NCI-H2107 (cell line): ENCODE measurements around the gene B4GALNT1.
"Not testable (repeated sequence)": the region's sequence is repeated elsewhere in the genome, so short reads cannot be mapped to it uniquely, and the experiment has no call there.

Experiments used
- DNase-seq: peaks from one replicate; lab custom pipeline; 2025; lab: John Stamatoyannopoulos, UW

Gene B4GALNT1

DNA sequence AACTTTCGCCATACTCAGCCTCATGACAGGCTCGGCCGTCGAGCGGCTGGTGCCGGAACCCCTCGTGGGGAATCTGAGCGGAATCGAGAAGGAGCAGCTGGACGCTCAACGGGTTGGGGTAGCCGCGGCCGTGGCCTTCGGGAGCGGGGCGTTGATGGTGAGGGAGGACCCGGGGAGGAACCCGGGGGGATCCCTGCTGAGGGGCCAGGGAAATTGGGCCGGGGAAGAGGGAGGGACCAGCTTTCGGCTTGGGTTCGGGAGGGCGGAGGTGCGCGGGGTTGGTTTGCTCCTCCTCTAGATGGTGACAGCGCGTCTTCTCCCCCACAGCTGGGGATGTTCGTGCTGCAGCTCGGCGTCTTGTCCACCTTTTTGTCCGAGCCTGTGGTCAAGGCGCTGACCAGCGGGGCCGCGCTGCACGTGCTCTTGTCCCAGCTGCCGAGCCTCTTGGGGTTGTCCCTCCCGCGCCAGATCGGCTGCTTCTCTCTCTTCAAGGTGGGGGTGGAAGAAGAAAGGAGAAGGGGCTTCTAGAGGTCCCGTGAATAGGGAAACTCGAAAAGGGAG, 12.0 kb downstream of the B4GALNT1 start:
- DNase-seq, result no peak

DNA sequence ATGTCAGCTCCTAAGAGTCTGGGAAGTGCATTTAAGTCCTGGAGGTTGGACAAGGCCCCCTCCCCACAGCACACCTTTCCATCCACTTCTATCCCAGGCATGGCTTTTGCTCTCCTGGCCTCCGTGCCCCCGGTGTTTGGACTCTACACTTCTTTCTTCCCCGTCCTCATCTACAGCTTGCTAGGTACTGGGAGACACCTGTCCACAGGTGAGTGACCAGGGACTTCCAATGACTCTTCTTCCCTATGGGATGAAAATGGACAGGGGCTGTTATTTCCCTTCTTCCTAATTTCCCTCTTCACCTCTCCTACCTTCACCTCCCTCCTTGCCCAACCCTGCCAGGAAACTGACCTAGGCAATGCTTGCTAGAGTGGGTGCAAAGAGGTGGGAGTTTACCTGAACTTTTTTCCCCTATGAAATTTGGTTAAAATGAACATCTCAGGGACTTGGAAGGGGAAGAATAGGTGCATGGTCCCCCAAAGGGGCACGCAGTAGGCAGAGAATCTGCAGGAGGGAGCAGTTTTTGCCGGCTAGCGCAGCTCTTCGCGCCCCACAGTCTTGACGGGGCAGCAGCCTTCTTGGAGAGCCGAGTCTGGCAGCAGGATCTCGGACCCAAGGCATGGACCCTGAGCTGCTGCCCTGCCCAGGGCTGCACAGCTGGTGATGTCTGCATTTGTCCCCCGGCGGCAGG, 12.6 kb downstream of the B4GALNT1 start:
- DNase-seq, result no peak

DNA sequence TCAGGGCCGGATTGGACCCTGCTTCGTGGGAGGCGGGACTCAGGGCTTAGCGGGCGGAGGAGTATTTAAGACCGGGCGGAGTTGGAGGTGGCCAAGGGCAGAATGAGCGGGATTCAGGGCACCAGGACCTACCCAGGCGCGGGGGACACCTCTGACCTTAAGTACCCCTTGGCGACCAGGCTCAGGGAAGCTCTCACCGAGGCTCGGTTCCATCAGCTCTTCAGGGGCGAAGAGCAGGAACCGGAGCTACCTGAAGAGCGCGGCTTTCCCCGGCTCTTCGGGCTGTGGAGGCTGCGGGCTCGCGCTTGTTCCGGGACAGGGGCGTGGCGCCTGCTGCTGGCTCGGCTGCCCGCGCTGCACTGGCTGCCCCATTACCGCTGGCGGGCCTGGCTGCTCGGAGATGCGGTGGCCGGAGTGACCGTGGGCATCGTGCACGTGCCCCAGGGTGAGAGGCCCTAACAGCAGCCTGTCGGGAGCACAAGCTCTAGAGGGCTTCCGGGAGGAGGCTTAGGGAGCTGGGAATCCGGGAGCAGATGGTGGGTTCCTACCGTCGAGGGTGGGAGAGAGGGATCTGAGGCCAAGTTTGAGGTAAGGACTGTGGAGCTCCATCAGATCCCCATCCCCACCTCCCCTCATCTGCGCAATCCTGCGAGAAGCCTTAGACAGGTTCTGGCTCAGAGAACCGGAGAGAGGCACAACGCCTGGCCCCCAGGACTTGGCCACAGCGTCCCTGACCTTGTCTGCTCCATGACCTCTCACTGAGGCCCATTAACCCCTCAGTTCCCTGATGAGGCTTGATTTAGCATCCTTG, 13.4 kb downstream of the B4GALNT1 start:
- no peak for DNase-seq

DNA sequence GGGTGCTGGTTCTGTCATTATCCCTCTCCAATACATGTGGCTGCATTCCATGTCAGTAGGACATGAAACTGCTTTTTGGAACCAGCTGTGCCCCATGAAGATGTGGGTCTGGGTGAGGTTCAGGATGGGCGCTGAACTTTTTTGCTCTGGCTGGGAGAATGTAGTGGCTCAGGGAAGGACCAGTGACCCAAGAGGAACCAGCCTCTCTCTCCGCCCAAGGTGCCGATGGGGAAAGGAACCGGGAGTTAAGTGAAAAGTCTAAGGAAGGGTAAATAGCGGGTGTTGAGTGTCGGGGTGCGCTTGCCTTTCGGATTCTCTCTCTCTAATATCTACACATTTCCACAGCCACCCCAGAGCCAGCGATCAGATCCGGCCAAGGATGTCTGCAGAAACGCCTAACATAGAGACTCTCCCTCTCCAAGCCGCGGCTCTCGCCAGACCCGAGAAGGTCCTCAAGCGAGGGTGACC, 14.0 kb downstream of the B4GALNT1 start:
- no peak for DNase-seq

DNA sequence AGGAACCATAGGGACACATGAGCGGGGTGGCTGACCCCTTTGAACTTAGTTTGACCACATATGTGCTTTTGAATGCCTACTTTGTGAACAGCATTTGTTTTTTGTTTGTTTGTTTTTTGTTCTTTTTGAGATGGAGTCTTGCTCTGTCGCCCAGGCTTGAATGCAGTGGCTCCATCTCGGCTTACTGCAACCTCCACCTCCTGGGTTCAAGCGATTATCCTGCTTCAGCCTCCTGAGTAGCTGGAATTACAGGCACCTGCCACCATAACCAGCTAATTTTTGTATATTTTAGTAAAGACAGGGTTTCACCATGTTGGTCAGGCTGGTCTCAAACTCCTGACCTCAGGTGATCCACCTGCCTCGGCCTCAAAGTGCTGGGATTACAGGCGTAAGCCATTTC, 14.6 kb downstream of the B4GALNT1 start:
- DNase-seq, result not testable (repeated sequence)

DNA sequence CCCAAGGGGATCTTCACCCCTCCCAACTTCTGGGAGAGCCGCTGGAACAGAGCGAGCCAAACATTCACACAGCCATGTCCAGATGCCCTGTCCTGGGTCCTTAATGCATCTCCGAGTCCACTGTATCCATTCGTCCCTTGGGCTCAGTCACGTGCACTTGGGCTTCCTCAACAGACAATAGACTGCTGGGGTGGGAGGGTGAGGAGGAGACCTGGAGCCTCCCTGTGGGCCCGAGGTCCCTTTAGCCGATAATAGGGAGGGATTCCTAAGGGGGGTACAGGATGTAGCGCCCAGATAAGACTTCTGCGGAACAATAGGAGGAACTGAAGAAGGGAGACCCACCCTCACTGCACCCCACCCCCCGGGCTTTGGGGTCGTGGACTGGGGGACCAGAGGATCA, 15.1 kb downstream of the B4GALNT1 start:
- DNase-seq, result no peak

DNA sequence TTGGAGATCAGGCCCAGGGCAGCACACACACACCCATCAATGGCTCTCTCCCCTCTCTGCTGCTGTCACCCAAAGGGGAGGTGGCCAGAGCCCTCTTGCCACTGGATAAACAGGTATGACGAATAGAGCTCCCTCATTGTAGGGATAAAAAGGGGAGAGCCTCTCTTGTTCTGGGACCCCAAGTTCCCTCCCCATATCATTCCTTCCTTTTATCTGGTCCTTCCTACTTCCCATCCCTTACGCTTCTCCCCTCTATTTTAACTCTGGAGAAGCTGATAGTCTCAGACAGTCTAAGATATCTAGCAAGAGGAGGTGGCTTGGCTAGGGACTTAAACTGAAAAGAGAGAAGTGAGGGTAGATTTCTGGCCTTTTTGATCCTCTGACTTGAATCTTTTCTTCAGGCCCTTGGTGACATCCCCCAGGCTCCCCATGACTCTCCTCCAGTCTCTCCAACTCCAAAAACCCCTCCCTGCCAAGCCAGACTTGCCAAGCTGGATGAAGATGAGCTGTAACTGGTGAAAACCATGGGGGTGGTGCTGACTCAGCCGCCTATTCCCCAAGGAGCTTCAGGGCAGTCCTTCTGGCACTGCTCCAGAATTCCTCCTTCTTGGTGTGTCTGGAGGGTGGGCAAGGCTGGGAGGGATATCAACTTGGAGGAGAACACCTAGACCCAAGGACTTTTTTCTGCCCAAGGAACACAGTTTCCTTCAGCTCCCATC, 16.5 kb downstream of the B4GALNT1 start:
- no peak for DNase-seq

DNA sequence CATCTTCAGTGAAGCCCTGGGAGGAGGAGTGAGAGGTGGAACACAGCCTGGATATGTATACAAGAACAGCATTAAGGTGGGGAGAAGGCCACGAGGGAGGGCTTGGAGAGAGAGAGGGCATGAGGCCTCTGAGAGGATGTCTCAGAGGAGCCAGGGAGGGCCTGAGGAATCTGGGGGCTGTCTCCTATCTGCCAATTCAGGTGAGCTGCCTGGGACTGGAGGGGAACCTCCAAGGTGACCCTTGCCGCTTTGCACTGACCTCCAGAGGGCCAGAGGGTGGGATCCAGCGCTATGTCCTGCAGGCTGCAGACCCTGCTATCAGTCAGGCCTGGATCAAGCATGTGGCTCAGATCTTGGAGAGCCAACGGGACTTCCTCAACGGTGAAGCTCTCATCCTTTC, 17.4 kb downstream of the B4GALNT1 start:
- no peak for DNase-seq

DNA sequence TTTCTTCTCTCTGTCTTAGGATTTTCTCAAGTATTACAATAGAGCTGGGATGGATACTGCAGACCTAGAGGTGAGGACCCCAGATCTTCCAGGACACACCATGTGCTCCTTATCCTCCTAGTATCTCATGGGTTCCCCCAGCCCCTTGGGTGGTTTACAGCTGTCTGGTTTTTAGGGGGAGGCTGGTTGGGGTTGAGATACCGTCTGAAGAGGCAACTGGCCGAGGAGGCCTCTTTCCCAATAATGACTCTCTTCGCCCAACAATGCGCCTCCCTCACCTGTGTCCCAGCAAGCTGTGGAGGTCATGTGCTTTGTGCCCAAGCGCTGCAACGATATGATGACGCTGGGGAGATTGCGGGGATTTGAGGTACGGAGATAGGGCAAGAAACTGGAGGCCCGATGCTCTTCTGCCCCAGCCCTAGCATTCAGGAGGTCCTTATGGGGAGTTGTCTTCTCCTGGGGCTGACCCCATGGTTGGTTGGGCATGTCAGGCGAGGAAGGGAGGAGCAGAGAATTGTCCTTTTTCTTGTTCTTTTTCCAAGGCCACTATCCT, 18.0 kb downstream of the B4GALNT1 start:
- no peak for DNase-seq

DNA sequence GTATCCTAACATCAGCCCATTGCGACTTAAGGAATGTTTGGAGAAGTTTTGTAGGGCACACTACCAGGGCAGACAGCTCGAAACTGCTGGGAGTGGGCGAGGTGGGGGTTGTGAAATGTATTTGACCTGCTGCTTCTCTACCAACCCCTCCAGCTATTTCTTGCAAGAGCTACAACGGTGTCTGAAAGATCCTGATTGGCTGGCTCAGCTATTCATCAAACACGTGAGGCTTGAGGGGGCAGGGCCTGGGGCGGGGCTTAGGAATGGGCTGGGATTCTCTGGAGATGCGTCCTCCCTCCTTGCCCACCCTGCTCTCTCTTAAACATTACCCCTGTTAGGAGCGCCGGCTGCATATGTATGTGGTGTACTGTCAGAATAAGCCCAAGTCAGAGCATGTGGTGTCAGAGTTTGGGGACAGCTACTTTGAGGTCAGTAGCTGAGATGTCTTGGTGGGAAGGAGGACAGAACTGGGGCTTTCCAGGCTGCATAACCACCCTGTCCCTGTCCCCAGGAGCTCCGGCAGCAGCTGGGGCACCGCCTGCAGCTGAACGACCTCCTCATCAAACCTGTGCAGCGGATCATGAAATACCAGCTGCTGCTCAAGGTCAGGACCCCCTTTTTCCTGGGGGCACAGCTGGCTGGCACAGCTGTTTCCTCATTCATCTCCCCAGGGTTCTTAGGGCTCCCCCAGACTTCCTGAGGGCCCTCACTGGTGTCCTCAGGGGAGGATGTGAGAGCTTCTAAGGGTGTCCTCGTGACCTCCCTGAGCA, 18.6 kb downstream of the B4GALNT1 start:
- no peak for DNase-seq

DNA sequence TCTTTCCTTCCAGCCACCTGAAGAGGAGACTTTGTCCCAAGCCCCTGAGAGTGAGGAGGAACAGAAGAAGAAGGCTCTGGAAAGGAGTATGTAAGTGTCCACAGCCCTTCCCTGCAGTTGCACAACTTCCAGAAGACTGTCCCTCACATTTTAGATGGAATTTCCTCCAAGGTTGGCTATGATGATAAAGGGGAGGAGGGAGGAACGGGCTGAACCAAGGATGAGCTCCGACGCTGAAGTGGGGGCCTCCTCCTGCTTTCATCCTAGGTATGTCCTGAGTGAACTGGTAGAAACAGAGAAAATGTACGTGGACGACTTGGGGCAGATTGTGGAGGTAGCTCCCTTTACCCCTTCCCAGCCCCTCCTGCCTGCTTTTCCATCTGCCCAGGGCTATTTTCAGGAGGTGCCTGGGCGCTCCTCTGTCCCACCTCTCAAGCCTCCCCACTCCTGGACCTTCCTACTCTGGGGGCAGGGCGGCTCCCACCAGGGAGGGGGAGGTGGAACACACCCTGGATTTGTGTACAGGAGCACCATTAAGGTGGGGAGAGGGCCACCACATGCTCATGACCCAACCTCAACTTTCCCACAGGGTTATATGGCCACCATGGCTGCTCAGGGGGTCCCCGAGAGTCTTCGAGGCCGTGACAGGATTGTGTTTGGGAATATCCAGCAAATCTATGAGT, 19.4 kb downstream of the B4GALNT1 start:
- DNase-seq, result no peak

DNA sequence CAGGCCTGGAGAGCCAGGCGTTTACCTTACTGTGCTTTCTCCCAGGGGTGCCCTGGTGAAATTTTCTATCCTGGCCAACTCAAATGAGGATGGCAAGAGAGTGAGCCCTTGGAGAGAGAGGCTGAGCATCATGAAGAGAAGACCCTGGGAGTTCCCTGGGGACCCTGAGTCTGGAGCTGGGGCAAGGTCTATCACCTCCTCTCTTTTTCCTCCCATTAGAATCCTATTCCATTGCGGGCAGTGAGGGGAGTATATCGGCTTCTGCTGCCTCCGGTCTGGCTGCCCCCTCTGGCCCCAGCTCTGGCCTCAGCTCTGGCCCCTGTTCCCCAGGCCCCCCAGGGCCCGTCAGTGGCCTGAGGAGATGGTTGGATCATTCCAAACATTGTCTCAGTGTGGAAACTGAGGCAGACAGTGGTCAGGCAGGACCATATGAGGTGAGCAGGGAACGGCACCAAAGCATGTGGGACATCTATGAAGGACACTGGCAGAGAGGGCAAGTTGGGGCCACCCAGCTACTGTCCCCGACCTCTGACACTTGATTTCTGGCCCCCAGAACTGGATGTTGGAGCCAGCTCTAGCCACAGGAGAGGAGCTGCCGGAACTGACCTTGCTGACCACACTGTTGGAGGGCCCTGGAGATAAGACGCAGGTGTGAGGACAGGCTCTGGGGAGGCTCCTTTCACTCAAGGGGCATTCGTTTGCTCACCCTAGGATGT, 20.1 kb downstream of the B4GALNT1 start:
- no peak for DNase-seq

DNA sequence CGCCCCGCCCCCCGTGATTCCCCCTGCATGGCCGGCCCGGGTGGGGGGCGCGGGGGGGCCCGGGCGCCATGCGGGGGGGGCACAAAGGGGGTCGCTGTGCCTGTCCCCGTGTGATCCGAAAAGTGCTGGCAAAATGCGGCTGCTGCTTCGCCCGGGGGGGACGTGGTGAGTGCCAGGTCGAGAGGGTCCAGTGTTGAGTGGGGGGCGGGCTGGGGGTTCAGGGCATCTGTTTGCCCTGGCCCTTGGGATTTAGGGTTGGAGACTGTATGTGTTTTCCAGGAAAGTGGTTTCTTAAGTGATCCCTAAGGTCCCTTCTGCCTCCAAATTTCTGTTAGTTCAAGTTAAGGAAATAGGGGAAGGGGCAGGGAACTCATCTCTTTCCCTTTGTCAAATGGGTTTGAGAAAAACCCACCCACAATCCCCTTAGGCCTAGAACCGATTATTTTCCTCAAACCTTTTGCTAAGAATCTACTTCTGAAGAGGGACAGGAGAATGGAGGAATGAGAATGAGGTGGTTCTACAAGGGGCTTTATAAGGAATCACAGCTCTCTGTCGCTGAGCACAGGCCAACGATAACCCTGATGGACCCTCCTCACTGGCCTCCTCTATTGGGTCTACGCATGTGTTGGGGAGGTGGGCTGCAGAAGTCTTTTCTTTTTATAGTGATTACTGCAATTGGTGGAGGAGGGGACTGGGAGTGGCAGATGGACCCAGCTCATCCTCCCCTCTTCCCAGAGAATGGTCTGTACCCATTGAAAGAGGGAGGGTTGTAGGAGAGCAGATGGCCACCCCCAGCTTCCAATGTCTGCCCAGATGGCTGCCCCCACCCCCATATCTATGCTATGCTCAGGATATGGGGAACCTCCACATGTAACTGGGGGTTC, 20.9 kb downstream of the B4GALNT1 start:
- DNase-seq, result no peak

DNA sequence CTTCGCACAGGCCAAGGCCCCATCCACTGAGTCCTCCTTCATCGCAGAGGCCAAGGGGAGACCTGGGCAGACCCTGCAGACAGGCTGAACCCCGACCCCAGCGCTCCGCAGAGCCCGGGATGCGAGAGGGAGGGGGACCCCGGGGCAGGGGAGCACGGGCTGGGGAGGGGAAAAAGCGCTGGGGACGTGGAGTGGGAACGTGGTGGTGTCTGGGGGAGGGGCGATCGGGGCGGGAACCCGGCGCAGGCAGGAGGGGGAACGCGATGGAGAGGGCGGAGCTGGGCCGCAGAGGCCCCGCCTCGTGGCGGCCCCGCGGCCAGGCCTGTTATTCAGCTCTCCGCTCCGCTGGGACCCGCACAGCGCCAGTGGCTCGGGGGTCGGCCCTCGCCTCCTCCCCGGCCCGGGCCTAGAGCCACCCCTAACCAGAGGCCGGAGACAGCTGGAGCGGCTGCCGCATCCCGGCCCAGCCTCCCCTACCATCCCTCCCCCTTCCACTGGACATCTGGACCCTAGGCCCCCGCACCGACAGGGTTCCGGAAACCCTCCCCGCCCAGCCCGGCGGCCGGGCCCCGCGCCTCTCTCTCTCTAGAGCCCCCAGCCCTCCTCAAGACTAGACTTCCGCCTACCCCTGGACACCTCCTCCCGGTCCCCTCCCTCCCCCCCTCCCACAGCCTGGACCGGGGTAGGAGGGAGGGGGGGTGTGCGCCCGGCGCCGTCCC, 21.7 kb downstream of the B4GALNT1 start, which contains the start of gene ARHGEF25:
Gene ARHGEF25 (plus strand): TSS at position 328 of the 719 bp plus-strand sequence. CDS start 460 bp downstream, outside the sequence.
- no peak for DNase-seq

DNA sequence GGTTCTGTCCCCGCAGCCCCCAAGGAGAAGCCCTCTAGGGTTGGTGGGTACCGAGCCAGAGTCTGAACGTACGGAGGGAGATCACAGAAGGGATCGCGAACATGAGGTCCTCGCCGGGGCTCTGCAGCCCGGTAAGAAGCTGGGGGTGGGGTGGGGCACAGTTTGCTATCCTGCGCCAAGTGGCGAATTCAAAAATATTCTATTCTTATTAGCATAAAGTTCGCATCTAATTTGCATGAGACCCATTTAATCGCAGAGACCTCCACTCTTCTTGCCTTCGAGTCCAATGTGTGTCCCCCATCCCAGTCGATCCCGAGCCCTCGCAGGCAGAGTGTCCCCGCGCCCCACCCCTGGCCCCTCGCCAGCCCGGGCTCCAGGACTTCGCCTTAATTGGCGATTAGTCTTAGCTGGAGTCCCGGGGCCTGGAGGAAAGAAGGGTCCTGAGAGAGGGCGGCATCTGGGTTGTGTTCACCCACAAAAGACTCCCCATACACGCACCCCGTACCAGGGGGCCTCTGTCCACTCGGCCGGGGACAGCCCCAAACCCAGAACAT, 22.4 kb downstream of the B4GALNT1 start:
- no peak for DNase-seq

DNA sequence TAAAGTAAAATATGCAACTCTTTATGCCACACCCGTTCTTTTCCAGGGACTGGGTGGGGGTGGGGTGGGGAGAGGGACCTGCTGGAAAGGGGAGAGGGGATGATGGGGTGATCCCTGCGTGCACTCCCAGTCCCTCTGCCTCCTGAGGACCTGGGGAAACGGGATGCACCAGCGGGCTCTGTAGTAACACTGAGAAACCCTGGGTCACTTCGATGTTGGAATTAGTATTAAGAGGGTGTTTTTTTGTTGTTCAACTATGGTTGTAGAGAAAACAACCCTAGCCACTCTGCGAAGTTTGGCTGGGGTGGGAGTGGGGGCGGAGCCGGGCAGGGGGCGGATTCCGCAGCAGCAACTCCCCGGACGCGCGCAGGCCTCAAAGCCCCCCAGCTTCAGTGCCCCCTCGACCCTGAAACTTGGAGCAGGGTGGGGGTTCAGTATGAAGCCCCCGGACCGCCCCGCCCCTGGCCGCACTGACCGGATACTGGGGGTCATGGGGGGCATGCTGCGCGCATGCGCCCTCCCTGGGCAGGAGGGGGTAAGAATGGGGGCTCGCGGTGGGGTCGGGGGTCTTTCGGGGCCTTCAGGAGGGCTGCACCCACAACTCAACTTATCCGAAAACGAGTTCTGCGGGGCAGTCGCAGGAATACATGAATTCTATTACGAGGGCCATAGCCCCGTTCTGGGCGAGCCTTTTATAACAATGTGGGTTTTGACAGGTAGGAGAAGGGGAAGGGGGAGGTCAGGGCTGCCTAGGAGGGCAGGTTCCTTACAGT, 23.0 kb downstream of the B4GALNT1 start:
- DNase-seq, result no peak

DNA sequence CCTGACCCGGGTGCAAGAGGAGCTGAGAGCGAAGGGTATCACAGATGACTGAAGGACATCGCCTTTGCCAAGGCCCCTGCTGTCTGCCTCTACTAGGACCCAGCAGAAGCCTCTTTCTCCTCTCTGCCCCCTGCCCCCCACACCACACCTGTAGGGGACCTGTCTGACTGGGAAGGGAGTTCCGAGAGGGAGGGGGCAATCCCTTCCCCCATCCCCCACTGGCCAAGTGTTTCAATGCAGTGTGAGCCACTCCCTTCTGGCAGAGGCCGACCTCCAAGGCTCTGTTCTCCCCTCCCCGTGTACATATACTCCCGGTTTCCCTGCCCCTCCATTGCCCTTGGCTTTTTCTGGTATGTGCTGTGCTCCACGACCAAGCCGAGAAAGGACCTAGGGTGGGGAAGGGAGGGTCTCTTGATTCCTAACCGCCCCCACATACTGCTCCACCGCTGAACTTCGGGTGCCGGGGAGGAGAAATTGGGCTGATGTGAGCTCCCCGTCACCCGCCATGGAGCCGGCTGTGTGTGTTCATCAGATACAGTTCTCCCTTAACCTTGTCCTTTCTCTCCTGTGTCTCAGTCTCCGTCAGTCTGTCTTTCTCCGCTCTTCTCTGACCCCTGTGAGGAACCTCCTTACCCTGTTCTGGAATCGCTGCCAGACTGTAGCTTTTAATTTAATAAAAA, 23.8 kb downstream of the B4GALNT1 start:
- no peak for DNase-seq
